Testis (tissue), 2 donors: Measurements from ENCODE around the gene C2CD5.

Experiments used
- POLR2A ChIP-seq: fragments of 450-650 bp; IDR thresholded peaks from one replicate; pipeline ENCODE4 v1.6.1; 2017; ENCODE audit warnings: antibody characterized with exemption, mild to moderate bottlenecking, moderate library complexity
- TF ChIP-seq, protein P1 (sequence below), 3 experiments: fragments of 450-650 bp in 2 of 3; fragments of 200-600 bp in 1 of 3; sonication (generic) in 1 of 3; IDR thresholded peaks; one replicate each; pipeline ENCODE4 v1.5.1; 2016 to 2019; ENCODE audit warnings: antibody characterized with exemption in 3 of 3, mild to moderate bottlenecking in 2 of 3, moderate library complexity in 1 of 3

DNA sequence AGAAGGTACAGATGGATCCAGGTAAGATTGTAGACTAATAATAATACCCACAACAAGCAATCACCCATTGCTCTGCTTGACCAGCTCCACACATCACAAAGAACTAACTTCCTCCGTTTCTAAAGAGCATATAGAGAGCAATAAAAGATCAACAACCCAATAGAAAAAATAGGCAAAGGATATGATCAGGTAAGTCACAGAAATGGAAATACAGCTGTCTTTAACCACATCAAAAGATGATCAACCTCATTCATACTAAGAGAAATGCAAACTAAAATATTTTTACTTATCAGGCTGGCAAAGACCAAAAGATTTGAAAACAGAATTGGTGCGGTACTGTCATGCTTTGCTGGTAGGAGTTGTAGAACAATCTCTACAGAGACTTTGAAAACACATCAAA, 8.9 kb downstream of the C2CD5 start:
- TF ChIP-seq, protein P1, sequence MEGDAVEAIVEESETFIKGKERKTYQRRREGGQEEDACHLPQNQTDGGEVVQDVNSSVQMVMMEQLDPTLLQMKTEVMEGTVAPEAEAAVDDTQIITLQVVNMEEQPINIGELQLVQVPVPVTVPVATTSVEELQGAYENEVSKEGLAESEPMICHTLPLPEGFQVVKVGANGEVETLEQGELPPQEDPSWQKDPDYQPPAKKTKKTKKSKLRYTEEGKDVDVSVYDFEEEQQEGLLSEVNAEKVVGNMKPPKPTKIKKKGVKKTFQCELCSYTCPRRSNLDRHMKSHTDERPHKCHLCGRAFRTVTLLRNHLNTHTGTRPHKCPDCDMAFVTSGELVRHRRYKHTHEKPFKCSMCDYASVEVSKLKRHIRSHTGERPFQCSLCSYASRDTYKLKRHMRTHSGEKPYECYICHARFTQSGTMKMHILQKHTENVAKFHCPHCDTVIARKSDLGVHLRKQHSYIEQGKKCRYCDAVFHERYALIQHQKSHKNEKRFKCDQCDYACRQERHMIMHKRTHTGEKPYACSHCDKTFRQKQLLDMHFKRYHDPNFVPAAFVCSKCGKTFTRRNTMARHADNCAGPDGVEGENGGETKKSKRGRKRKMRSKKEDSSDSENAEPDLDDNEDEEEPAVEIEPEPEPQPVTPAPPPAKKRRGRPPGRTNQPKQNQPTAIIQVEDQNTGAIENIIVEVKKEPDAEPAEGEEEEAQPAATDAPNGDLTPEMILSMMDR (IDR thresholded peaks at IDR 0.05): no peak
- no peak for TF ChIP-seq POLR2A
